Cardiac muscle cell (in vitro differentiated cells and primary cell): ENCODE results near the gene SIRPB2. TPM values are rescaled to one million over a fixed set of nuclear protein-coding genes. Genes with fewer than 3 reads are reported as not detected.

Source experiments
- DNase-seq, 2 donors: peaks; one replicate each; pipeline versions ENCODE4 v3.0.0 to v3.0.0-alpha.2; 2010 to 2017; ENCODE audit warnings: low read depth in 1 of 2, low spot score in 1 of 2
- H3K27ac ChIP-seq: fragments of 200-600 bp; sonication (generic); 2 replicates; pipeline ENCODE4 v1.5.1; 2016
- H3K27me3 ChIP-seq: fragments of 200-600 bp; sonication (generic); 2 replicates; pipeline ENCODE4 v1.6.0; 2016; ENCODE audit warnings: control low read depth
- H3K36me3 ChIP-seq: fragments of 200-600 bp; sonication (generic); 2 replicates; pipeline ENCODE4 v1.5.1; 2016; ENCODE audit warnings: control low read depth
- H3K4me1 ChIP-seq: fragments of 200-600 bp; sonication (generic); 2 replicates; pipeline ENCODE4 v1.8.1; 2017; ENCODE audit warnings: low read depth, mild to moderate bottlenecking, mixed run types
- H3K4me3 ChIP-seq: fragments of 200-600 bp; sonication (generic); 2 replicates; pipeline ENCODE4 v1.5.1; 2016; ENCODE audit warnings: mild to moderate bottlenecking
- H3K9me3 ChIP-seq: fragments of 200-600 bp; sonication (generic); 2 replicates; pipeline ENCODE4 v1.5.1; 2017; ENCODE audit warnings: low read depth, mild to moderate bottlenecking, control low read depth
- CTCF ChIP-seq: IDR thresholded peaks from 2 replicates; pipeline ENCODE4 v1.5.1; 2012; ENCODE audit warnings: low read depth, mild to moderate bottlenecking, low read length
- polyA plus RNA-seq: library from polyadenylated mRNA; unstranded; fragments of >200 nt; fragmentation: Nextera tagmentation; extraction: Ambion mirVana; gene quantifications from 2 replicates; pipeline ENCODE4 v1.2.1, GENCODE V29; 2016
- total RNA-seq: library from RNA; depleted of rRNA; stranded (reverse); fragments of >200 nt; gene quantifications from 2 replicates; pipeline ENCODE4 v1.2.3, GENCODE V29; 2016

SIRPB2 gene
- total and polyA plus RNA-seq, 2 experiments from 2014 or later: not detected

DNA sequence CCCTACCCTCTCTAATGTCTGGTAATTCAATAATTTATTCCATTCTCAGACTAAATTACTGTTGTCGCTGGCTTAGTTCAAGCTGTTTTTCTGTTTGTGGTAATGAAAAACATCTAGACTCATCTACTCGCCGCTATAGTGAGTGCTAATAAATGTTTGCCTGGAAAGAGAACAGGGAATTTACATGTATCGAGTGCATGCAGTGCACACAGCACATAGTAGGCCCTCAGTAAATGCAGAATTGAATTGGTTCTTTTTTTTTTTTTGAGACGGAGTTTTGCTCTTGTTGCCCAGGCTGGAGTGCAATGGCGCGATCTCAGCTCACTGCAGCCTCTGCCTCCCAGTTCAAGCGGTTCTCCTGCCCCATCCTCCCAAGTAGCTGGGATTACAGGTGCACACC, 16.9 kb downstream of the SIRPB2 start:
- DNase-seq: no peak
- H3K27ac ChIP-seq: no peak overlapping the region
- H3K36me3 ChIP-seq: no peaks in the 10 kb centered on the region
- TF ChIP-seq CTCF: no peak
- no peak overlapping the region for H3K4me3 ChIP-seq
- H3K27me3 ChIP-seq: no peaks in the 10 kb centered on the region
- no peaks in the 10 kb centered on the region for H3K9me3 ChIP-seq
- H3K4me1 ChIP-seq: no peaks in the 10 kb centered on the region

GRCh38 chr20:1473246-1474220, 17.7 kb downstream of the SIRPB2 start:
- TF ChIP-seq CTCF: no peak
- H3K27ac ChIP-seq: no peak overlapping the region

GRCh38 chr20:1472556-1473245, 18.5 kb downstream of the SIRPB2 start:
- TF ChIP-seq CTCF: no peak
- H3K27ac ChIP-seq: no peak overlapping the region
- H3K4me3 ChIP-seq: no peak overlapping the region
- H3K36me3 ChIP-seq: no peaks in the 10 kb centered on the region
- H3K9me3 ChIP-seq: no peaks in the 10 kb centered on the region
- H3K4me1 ChIP-seq: no peaks in the 10 kb centered on the region
- no peak for DNase-seq
- no peaks in the 10 kb centered on the region for H3K27me3 ChIP-seq

More at GRCh38 chr20:1473246-1474220, 17.7 kb downstream of the SIRPB2 start:
- Histone ChIP-seq H3K36me3 (no peaks in the 10 kb centered on the region), H3K4me1 (no peaks in the 10 kb centered on the region), H3K27me3 (no peaks in the 10 kb centered on the region), H3K4me3 (no peak overlapping the region), H3K9me3 (no peaks in the 10 kb centered on the region)
- no peak for DNase-seq

DNA sequence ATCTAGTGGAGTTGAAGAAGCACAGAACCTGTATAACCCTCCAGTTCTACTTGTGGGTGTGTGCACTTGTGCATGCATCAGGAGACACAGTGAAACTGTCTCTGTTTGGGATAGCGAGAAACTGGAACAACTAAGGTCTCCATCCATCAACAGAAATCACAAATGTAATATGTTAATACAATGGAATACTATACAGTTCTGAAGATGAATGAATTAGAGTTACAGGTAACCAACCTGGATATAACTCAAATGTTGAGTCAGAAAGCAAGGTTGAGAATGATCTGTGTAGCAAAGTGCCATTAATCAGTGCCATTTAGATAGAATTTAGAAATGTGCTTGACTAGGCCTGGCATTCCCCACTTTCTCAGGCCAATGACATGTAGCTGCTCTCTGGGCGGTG, 20.0 kb downstream of the SIRPB2 start:
- no peaks in the 10 kb centered on the region for H3K4me1 ChIP-seq
- H3K36me3 ChIP-seq: no peaks in the 10 kb centered on the region
- no peak for TF ChIP-seq CTCF
- no peaks in the 10 kb centered on the region for H3K27me3 ChIP-seq
- DNase-seq: no peak
- no peak overlapping the region for H3K4me3 ChIP-seq
- H3K27ac ChIP-seq: no peak overlapping the region
- no peaks in the 10 kb centered on the region for H3K9me3 ChIP-seq

- H3K4me3 ChIP-seq: no peak overlapping the region
- no peak overlapping the region for H3K27ac ChIP-seq
- H3K27me3 ChIP-seq: no peaks in the 10 kb centered on the region
- no peaks in the 10 kb centered on the region for H3K9me3 ChIP-seq
- H3K4me1 ChIP-seq: peaks cover 3% of the 10 kb centered on the region
- H3K36me3 ChIP-seq: no peaks in the 10 kb centered on the region
- DNase-seq: peak; percentile 83 to 99
- peak; percentile 88 for TF ChIP-seq CTCF
Measured at GRCh38 chr20:1469925-1470571, 21.2 kb downstream of the SIRPB2 start.
